ENCODE measurements around the gene SIPA1L3. TPM values are rescaled to one million over a fixed set of nuclear protein-coding genes. Genes with fewer than 3 reads are reported as not detected.

Gene SIPA1L3
- total and polyA plus RNA-seq, 2 experiments from 2014 or later = 15.7 to 54.1 TPM

DNA sequence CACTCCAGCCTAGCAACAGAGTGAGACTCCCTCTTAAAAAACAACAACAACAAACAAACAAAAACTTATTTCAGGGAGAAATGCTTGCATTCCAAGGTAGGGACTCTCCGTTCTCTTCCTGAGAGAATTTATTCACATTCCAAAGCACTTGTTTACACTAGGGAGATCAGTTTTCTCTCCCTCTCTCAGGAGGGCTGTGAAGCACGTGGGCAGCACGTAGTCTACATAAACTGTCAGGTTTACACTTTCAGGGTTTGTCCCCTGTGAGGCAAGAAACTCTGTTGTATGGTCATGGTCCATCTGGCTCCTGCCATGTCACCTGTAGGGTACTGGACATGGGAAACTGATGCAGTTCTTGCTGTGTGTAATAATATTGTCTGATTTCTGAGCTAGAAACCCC is 32.2 kb upstream of the SIPA1L3 start (continued):
- TF ChIP-seq, protein P1, sequence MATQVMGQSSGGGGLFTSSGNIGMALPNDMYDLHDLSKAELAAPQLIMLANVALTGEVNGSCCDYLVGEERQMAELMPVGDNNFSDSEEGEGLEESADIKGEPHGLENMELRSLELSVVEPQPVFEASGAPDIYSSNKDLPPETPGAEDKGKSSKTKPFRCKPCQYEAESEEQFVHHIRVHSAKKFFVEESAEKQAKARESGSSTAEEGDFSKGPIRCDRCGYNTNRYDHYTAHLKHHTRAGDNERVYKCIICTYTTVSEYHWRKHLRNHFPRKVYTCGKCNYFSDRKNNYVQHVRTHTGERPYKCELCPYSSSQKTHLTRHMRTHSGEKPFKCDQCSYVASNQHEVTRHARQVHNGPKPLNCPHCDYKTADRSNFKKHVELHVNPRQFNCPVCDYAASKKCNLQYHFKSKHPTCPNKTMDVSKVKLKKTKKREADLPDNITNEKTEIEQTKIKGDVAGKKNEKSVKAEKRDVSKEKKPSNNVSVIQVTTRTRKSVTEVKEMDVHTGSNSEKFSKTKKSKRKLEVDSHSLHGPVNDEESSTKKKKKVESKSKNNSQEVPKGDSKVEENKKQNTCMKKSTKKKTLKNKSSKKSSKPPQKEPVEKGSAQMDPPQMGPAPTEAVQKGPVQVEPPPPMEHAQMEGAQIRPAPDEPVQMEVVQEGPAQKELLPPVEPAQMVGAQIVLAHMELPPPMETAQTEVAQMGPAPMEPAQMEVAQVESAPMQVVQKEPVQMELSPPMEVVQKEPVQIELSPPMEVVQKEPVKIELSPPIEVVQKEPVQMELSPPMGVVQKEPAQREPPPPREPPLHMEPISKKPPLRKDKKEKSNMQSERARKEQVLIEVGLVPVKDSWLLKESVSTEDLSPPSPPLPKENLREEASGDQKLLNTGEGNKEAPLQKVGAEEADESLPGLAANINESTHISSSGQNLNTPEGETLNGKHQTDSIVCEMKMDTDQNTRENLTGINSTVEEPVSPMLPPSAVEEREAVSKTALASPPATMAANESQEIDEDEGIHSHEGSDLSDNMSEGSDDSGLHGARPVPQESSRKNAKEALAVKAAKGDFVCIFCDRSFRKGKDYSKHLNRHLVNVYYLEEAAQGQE (IDR thresholded peaks at IDR 0.05; ENCODE audit: unreplicated experiment) = no peak

- no peak overlapping the region for H3K27ac ChIP-seq (ENCODE audit: low read depth)
- DNase-seq (ENCODE audit: low spot score) (peak; percentile 2), ATAC-seq (no peak)
- no peak overlapping the region for H3K4me3 ChIP-seq
- Mint-ChIP-seq H3K4me1 (peaks cover 7% of the 10 kb centered on the region), H3K4me3 (no peak overlapping the region), H3K9me3 (peaks cover 27% of the 10 kb centered on the region), H3K27ac (no peak overlapping the region), H3K36me3 (ENCODE audit: low read depth) (peaks cover 10% of the 10 kb centered on the region; the same call in 2 of the 3 replicates), H3K27me3 (ENCODE audit: insufficient read depth, low read depth, poor library complexity) (peaks cover 2% of the 10 kb centered on the region)
- H3K79me2 ChIP-seq (replicated peaks; ENCODE audit: insufficient read depth) = no peaks in the 10 kb centered on the region
- no peak overlapping the region for H3K4me2 ChIP-seq
- H3F3A ChIP-seq (replicated peaks; ENCODE audit: low read depth) = no peaks in the 10 kb centered on the region
- no peaks in the 10 kb centered on the region for H4K20me1 ChIP-seq (replicated peaks; ENCODE audit: insufficient read depth)
- H2AFZ ChIP-seq = no peak overlapping the region
- H3K27me3 ChIP-seq (ENCODE audit: insufficient read depth) = no peaks in the 10 kb centered on the region
- H3K36me3 ChIP-seq (ENCODE audit: insufficient read depth) = no peaks in the 10 kb centered on the region
- no peaks in the 10 kb centered on the region; the same call in 1 of the 2 replicates for H3K4me1 ChIP-seq (ENCODE audit: insufficient read depth)
- H3K9me2 ChIP-seq (ENCODE audit: insufficient read depth) = no peaks in the 10 kb centered on the region
- TF ChIP-seq POLR2AphosphoS5 (IDR thresholded peaks at IDR 0.05; ENCODE audit: low read depth) (no peak), JUNB (IDR thresholded peaks at IDR 0.05; ENCODE audit: unreplicated experiment) (no peak), ZNF462 (CRISPR knock-in tag; IDR thresholded peaks at IDR 0.05) (no peak), ETS1 (IDR thresholded peaks at IDR 0.05) (no peak), STAT1 (IDR thresholded peaks at IDR 0.05; ENCODE audit: unreplicated experiment) (no peak), ZNF331 (CRISPR knock-in tag; IDR thresholded peaks at IDR 0.05; ENCODE audit: low read depth) (no peak), EZH2phosphoT487 (IDR thresholded peaks at IDR 0.05; ENCODE audit: unreplicated experiment) (no peak)
- TF ChIP-seq, protein P1 (IDR thresholded peaks at IDR 0.05; ENCODE audit: unreplicated experiment) = no peak
These were observed 31.0 kb upstream of the SIPA1L3 start for GRCh38 chr19:37876032-37876431.

Measured in GM23338 (cell line).